ENCODE data around the gene GFY. TPM values are rescaled to one million over a fixed set of nuclear protein-coding genes. Genes with fewer than 3 reads are reported as not detected.
"Not testable (repeated sequence)": the region's sequence is repeated elsewhere in the genome, so short reads cannot be mapped to it uniquely, and the experiment has no call there.

Gene GFY
- polyA plus RNA-seq, 1 experiment = not detected

- peaks cover 45% of the 10 kb centered on the region for H3K27me3 ChIP-seq (ENCODE audit: control insufficient read depth, insufficient read depth, low read length)
- H3K27ac ChIP-seq (ENCODE audit: low read depth, low read length) = no peak overlapping the region
- POLR2A ChIA-PET = interaction anchor here (0.6 to 1.0 kb wide), 2 partner anchors 8 to 14 kb away, joined by 5 to 7 read pairs; no protein-coding TSS in a partner anchor
- CTCF ChIA-PET = interaction anchor here (0.6 to 1.2 kb wide), 5 partner anchors 49 to 217 kb away, joined by 3 to 8 read pairs (median 3); no protein-coding TSS in a partner anchor
- peak overlapping the region; percentile 68 for H3K4me3 ChIP-seq (ENCODE audit: low read depth, low read length)
- H3K9me3 ChIP-seq (ENCODE audit: control insufficient read depth, insufficient read depth, low read length) = no peaks in the 10 kb centered on the region; the same call in 1 of the 2 replicates
- TF ChIP-seq CTCF (IDR thresholded peaks at IDR 0.05; ENCODE audit: low read depth, low read length) = no peak
- peak; percentile 44 for DNase-seq (ENCODE audit: low read depth, low spot score)
These were observed 17.7 kb downstream of the GFY start for GRCh38 chr19:49442771-49443365.

- POLR2A ChIA-PET = interaction anchor here (0.6 to 1.0 kb wide), 3 partner anchors 7 to 116 kb away, joined by 3 to 7 read pairs (median 5); no protein-coding TSS in a partner anchor
These were observed 18.3 kb downstream of the GFY start for GRCh38 chr19:49443366-49444099.

GRCh38 chr19:49444100-49444700, 19.0 kb downstream of the GFY start:
- not testable (repeated sequence) for H3K9me3 ChIP-seq (ENCODE audit: control insufficient read depth, insufficient read depth, low read length); H3K27ac ChIP-seq (ENCODE audit: low read depth, low read length); DNase-seq (ENCODE audit: low read depth, low spot score); H3K4me3 ChIP-seq (ENCODE audit: low read depth, low read length)
- POLR2A ChIA-PET = interaction anchor here (0.7 kb wide), 1 partner anchor 117 kb away, joined by 3 read pairs; no protein-coding TSS in a partner anchor
- CTCF ChIA-PET = interaction anchor here (0.7 to 1.6 kb wide), 7 partner anchors 40 to 218 kb away, joined by 3 to 15 read pairs (median 6); partner anchors contain the start of genes DKKL1 and TEAD2
- peaks cover 31% of the 10 kb centered on the region for H3K27me3 ChIP-seq (ENCODE audit: control insufficient read depth, insufficient read depth, low read length)

More at GRCh38 chr19:49443366-49444099, 18.3 kb downstream of the GFY start:
- TF ChIP-seq CTCF (IDR thresholded peaks at IDR 0.05; ENCODE audit: low read depth, low read length) = peak; percentile 84
- Histone ChIP-seq H3K27ac (ENCODE audit: low read depth, low read length) (no peak overlapping the region), H3K9me3 (ENCODE audit: control insufficient read depth, insufficient read depth, low read length) (no peaks in the 10 kb centered on the region; the same call in 1 of the 2 replicates), H3K4me3 (ENCODE audit: low read depth, low read length) (peak overlapping the region; percentile 68), H3K27me3 (ENCODE audit: control insufficient read depth, insufficient read depth, low read length) (peaks cover 38% of the 10 kb centered on the region)
- DNase-seq (ENCODE audit: low read depth, low spot score) = peak; percentile 87
- CTCF ChIA-PET = interaction anchor here (0.6 to 1.5 kb wide), 6 partner anchors 50 to 218 kb away, joined by 3 to 15 read pairs (median 6); no protein-coding TSS in a partner anchor

GRCh38 chr19:49445997-49446396, 20.8 kb downstream of the GFY start:
- DNase-seq (ENCODE audit: low read depth, low spot score) = no peak
- CTCF ChIA-PET = interaction anchor here (1.0 to 1.6 kb wide), 4 partner anchors 125 to 220 kb away, joined by 3 to 5 read pairs (median 4); no protein-coding TSS in a partner anchor
- TF ChIP-seq CTCF (IDR thresholded peaks at IDR 0.05; ENCODE audit: low read depth, low read length) = no peak

More at GRCh38 chr19:49445997-49446396, 20.8 kb downstream of the GFY start:
- Histone ChIP-seq H3K9me3 (ENCODE audit: control insufficient read depth, insufficient read depth, low read length) (no peaks in the 10 kb centered on the region; the same call in 1 of the 2 replicates), H3K27me3 (ENCODE audit: control insufficient read depth, insufficient read depth, low read length) (peaks cover 13% of the 10 kb centered on the region), H3K4me3 (ENCODE audit: low read depth, low read length) (no peak overlapping the region), H3K27ac (ENCODE audit: low read depth, low read length) (no peak overlapping the region)
- POLR2A ChIA-PET = interaction anchor here (1.0 kb wide), 1 partner anchor 105 kb away, joined by 3 read pairs; no protein-coding TSS in a partner anchor
